Stimulated activated naive CD4-positive, alpha-beta T cell treated with Interleukin-2 at 50 U/mL for 16 hours (primary cell): Measurements from ENCODE around the gene NID1.
"Not testable (repeated sequence)": the region's sequence is repeated elsewhere in the genome, so short reads cannot be mapped to it uniquely, and the experiment has no call there.

Source experiments
- DNase-seq: peaks from one replicate; lab custom pipeline; 2025; lab: John Stamatoyannopoulos, UW

NID1 gene

GRCh38 chr1:236030534-236030933 lies 34.4 kb downstream of the NID1 start:
- DNase-seq, result no peak

GRCh38 chr1:236029428-236029940 lies 35.4 kb downstream of the NID1 start:
- DNase-seq, result no peak

GRCh38 chr1:236027104-236027503 lies 37.8 kb downstream of the NID1 start:
- no peak for DNase-seq

- DNase-seq, result no peak
Observed at GRCh38 chr1:236025836-236026235, 39.1 kb downstream of the NID1 start.

- DNase-seq, result no peak
Observed at GRCh38 chr1:236024641-236025040, 40.2 kb downstream of the NID1 start.

- DNase-seq, result no peak
Observed at GRCh38 chr1:236023926-236024565, 40.8 kb downstream of the NID1 start.

- DNase-seq, result no peak
Observed at GRCh38 chr1:236021424-236022135, 43.3 kb downstream of the NID1 start.

GRCh38 chr1:236020359-236021219 lies 44.3 kb downstream of the NID1 start:
- DNase-seq, result no peak

- DNase-seq, result no peak
Observed at GRCh38 chr1:236018885-236019453, 45.9 kb downstream of the NID1 start.

GRCh38 chr1:236016782-236017400 lies 48.0 kb downstream of the NID1 start:
- DNase-seq, result no peak

GRCh38 chr1:236016083-236016482 lies 48.8 kb downstream of the NID1 start:
- no peak for DNase-seq

- DNase-seq, result no peak
Observed at GRCh38 chr1:236015539-236015938, 49.4 kb downstream of the NID1 start.

- no peak for DNase-seq
Observed at GRCh38 chr1:236013330-236013729, 51.6 kb downstream of the NID1 start.

- DNase-seq, result no peak
Observed at GRCh38 chr1:236011641-236012040, 53.2 kb downstream of the NID1 start.

GRCh38 chr1:236010443-236010842 lies 54.4 kb downstream of the NID1 start:
- no peak for DNase-seq

GRCh38 chr1:236009857-236010256 lies 55.0 kb downstream of the NID1 start:
- DNase-seq, result no peak

GRCh38 chr1:236009191-236009590 lies 55.7 kb downstream of the NID1 start:
- DNase-seq, result no peak

GRCh38 chr1:236007781-236008180 lies 57.1 kb downstream of the NID1 start:
- DNase-seq, result no peak

GRCh38 chr1:236003058-236003457 lies 61.8 kb downstream of the NID1 start:
- DNase-seq, result not testable (repeated sequence)

GRCh38 chr1:236002572-236002971 lies 62.3 kb downstream of the NID1 start:
- DNase-seq, result no peak

GRCh38 chr1:236002025-236002390 lies 62.9 kb downstream of the NID1 start:
- no peak for DNase-seq

- DNase-seq, result no peak
Observed at GRCh38 chr1:236000781-236001180, 64.1 kb downstream of the NID1 start.
